A549 treated with Mapracorat at 1 μM for 4 hours (cell line): ENCODE data around the gene TRUB1. TPM values are rescaled to one million over a fixed set of nuclear protein-coding genes. Genes with fewer than 3 reads are reported as not detected.

Experiments used
- total RNA-seq: library from RNA; stranded (reverse); fragments of 200-300 nt; extraction: Qiagen RNA extraction; gene quantifications from 5 replicates; pipeline ENCODE4 v1.2.3, GENCODE V29; 2022

The TRUB1 gene
- total RNA-seq = 13.2 to 15.1 TPM (median 14.8 TPM) in 5 replicates

DNA sequence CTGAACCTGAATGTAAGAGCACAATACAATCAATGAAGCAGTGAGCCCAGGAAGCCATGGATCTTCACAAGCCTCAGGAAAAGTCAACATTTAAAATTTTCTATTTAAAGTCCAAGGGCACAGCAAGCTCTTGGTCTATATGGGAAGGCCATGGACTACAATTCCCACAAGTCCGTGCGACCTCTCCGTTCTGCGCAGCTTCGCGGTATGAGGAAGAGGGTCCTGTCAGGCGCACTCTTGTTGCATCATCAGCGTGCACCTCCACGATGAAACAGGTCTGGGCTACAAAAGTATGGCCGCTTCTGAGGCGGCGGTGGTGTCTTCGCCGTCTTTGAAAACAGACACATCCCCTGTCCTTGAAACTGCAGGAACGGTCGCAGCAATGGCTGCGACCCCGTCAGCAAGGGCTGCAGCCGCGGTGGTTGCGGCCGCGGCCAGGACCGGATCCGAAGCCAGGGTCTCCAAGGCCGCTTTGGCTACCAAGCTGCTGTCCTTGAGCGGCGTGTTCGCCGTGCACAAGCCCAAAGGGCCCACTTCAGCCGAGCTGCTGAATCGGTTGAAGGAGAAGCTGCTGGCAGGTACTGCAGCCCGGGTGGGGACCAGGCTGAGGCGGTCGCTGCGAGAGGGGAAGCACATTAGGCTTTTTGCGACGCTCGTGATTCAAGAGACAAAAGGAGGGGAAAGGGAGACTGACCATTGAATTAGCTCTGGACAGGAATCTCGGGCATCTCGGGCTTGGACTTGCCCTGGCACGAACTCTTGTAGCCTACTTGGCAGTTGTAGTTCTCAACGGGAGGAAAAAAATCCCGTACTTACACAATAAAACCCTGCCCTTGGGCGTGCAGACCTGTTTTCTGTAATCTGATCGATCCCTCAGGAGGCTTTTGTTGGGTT is at the start of gene TRUB1:
Gene TRUB1, plus strand, starts transcription at position 234 of the 894 bp plus-strand sequence. Its CDS starts 59 bp downstream, at position 293.

Other genes starting within 250 kb of the TRUB1 start
- 7.6 to 11.1 TPM (median 9.5 TPM) in 5 replicates for gene FHIP2A, start 116.4 kb upstream of the TRUB1 start, total RNA-seq
- gene ATRNL1, start 155.2 kb downstream of the TRUB1 start, total RNA-seq = 0.14 to 0.58 TPM (median 0.29 TPM) in 5 replicates